GM18868 (cell line): Measurements from ENCODE around the gene ZFYVE28.
"Not testable (repeated sequence)": the region's sequence is repeated elsewhere in the genome, so short reads cannot be mapped to it uniquely, and the experiment has no call there.

ENCODE experiments used
- ATAC-seq: cut with Tn5 transposase; IDR thresholded peaks from one replicate; pipeline ENCODE4 v1.9.1; 2021; ENCODE audit warnings: mild to moderate bottlenecking, moderate library complexity; ENCODE audit not compliant: unreplicated experiment

The ZFYVE28 gene

GRCh38 chr4:2231082-2231481, 187.4 kb downstream of the ZFYVE28 start:
- ATAC-seq = no peak

GRCh38 chr4:2226261-2226660, 192.2 kb downstream of the ZFYVE28 start:
- ATAC-seq = no peak

GRCh38 chr4:2222838-2223237, 195.6 kb downstream of the ZFYVE28 start:
- ATAC-seq = no peak

- not testable (repeated sequence) for ATAC-seq
These were observed 197.1 kb downstream of the ZFYVE28 start for GRCh38 chr4:2221378-2221777.

GRCh38 chr4:2220016-2220630, 198.3 kb downstream of the ZFYVE28 start:
- peak; percentile 55 for ATAC-seq
